SK-N-SH (cell line): ENCODE measurements around the gene ABCC5. TPM values are rescaled to one million over a fixed set of nuclear protein-coding genes. Genes with fewer than 3 reads are reported as not detected.

ENCODE experiments used
- CTCF ChIA-PET: fragments of 300-600, 350-600 bp; formaldehyde crosslinking; extraction: SDS; loops from one replicate; lab custom pipeline; 2021; lab: Yijun Ruan, JAX
- POLR2A ChIA-PET: fragments of 350-600 bp; sonication (Branson Sonifier 250); formaldehyde crosslinking; extraction: SDS; loops from one replicate; lab custom pipeline; 2020; ENCODE audit warnings: antibody characterized with exemption, inconsistent platforms; lab: Yijun Ruan, JAX
- DNase-seq: peaks from one replicate; pipeline ENCODE4 v3.0.0; 2012
- H2AFZ ChIP-seq: fragments of 200-600 bp; sonication (generic); 2 replicates; pipeline ENCODE4 v1.8.1; 2016; ENCODE audit warnings: antibody characterized with exemption, mild to moderate bottlenecking, low read depth
- H3F3A ChIP-seq: fragments of 200-600 bp; sonication (generic); replicated peaks from 2 replicates; pipeline ENCODE3; 2016; ENCODE audit warnings: antibody characterized with exemption, mild to moderate bottlenecking; ENCODE audit not compliant: insufficient read depth
- H3K27ac ChIP-seq, 2 experiments: fragments of 200-500 bp in 1 of 2; fragments of 200-600 bp in 1 of 2; sonication (Bioruptor generic) in 1 of 2; sonication (generic), shearing (Covaris generic) in 1 of 2; 2 replicates each; pipeline versions ENCODE4 v1.5.1 to v1.6.1; 2014 to 2016; ENCODE audit warnings: low read depth in 2 of 2, inconsistent platforms in 1 of 2, low read length in 1 of 2, mild to moderate bottlenecking in 1 of 2, mixed read lengths in 1 of 2
- H3K27me3 ChIP-seq: fragments of 200-600 bp; sonication (generic), shearing (Covaris generic); 2 replicates; pipeline ENCODE4 v1.6.1; 2016; ENCODE audit warnings: mixed run types; ENCODE audit not compliant: insufficient read depth
- H3K36me3 ChIP-seq, 2 experiments: fragments of 200-500 bp in 1 of 2; fragments of 200-600 bp in 1 of 2; sonication (Bioruptor generic) in 1 of 2; sonication (generic) in 1 of 2; replicated peaks in 1 of 2; 2 replicates each; pipeline versions ENCODE3 to v1.5.1; 2014 to 2016; ENCODE audit warnings: low read length in 1 of 2, mild to moderate bottlenecking in 1 of 2; ENCODE audit not compliant: insufficient read depth in 2 of 2, control insufficient read depth in 1 of 2
- H3K4me1 ChIP-seq, 2 experiments: fragments of 200-500 bp in 1 of 2; fragments of 200-600 bp in 1 of 2; sonication (Bioruptor generic) in 1 of 2; sonication (generic), shearing (Covaris generic) in 1 of 2; 2 replicates each; pipeline versions ENCODE4 v1.5.1 to v1.6.1; 2014 to 2016; ENCODE audit warnings: low read depth in 1 of 2, low read length in 1 of 2, mixed run types in 1 of 2; ENCODE audit not compliant: insufficient read depth in 2 of 2, control insufficient read depth in 1 of 2
- H3K4me2 ChIP-seq: fragments of 200-600 bp; sonication (generic), shearing (Covaris generic); 2 replicates; pipeline ENCODE4 v1.6.1; 2017; ENCODE audit warnings: mixed run types
- H3K4me3 ChIP-seq, 2 experiments: fragments of 200-500 bp in 1 of 2; fragments of 200-600 bp in 1 of 2; sonication (Bioruptor generic) in 1 of 2; sonication (generic), shearing (Covaris generic) in 1 of 2; 2 replicates each; pipeline versions ENCODE4 v1.5.1 to v1.8.1; 2014 to 2016; ENCODE audit warnings: low read depth in 2 of 2, inconsistent platforms in 1 of 2, low read length in 1 of 2, mild to moderate bottlenecking in 1 of 2, mixed read lengths in 1 of 2, moderate library complexity in 1 of 2
- H3K79me2 ChIP-seq: fragments of 200-600 bp; sonication (generic); 2 replicates; pipeline ENCODE4 v1.8.1; 2017; ENCODE audit warnings: mild to moderate bottlenecking; ENCODE audit not compliant: insufficient read depth
- H3K9ac ChIP-seq: fragments of 200-600 bp; sonication (generic); 2 replicates; pipeline ENCODE4 v1.6.1; 2017; ENCODE audit warnings: mixed run types
- H3K9me2 ChIP-seq: fragments of 200-600 bp; sonication (generic); 2 replicates; pipeline ENCODE4 v1.6.1; 2017; ENCODE audit warnings: mixed run types
- H3K9me3 ChIP-seq: fragments of 200-600 bp; sonication (generic); 2 replicates; pipeline ENCODE4 v1.6.1; 2017; ENCODE audit warnings: mixed run types, mild to moderate bottlenecking, moderate library complexity
- H4K20me1 ChIP-seq: fragments of 200-600 bp; sonication (generic); 2 replicates; pipeline ENCODE4 v1.6.1; 2017; ENCODE audit warnings: mild to moderate bottlenecking, mixed run types; ENCODE audit not compliant: insufficient read depth
- CHD2 ChIP-seq: fragments of 150-350 bp; IDR thresholded peaks from 2 replicates; pipeline ENCODE4 v1.6.1; 2018; ENCODE audit warnings: low read length; ENCODE audit not compliant: partially characterized antibody
- CTCF ChIP-seq: fragments of 200-600 bp; sonication (generic); IDR thresholded peaks from 2 replicates; pipeline ENCODE4 v1.6.1; 2017; ENCODE audit warnings: antibody characterized with exemption, mild to moderate bottlenecking, moderate library complexity
- EZH2phosphoT487 ChIP-seq: fragments of 200-600 bp; sonication (generic); IDR thresholded peaks from 2 replicates; pipeline ENCODE4 v1.6.1; 2017; ENCODE audit warnings: low read depth, mixed run types, mild to moderate bottlenecking, antibody characterized with exemption, moderate library complexity, borderline replicate concordance
- FOSL2 ChIP-seq: IDR thresholded peaks from 2 replicates; pipeline ENCODE4 v1.4.0; 2012; ENCODE audit warnings: low read depth, mild to moderate bottlenecking, moderate library complexity, borderline replicate concordance
- FOXJ3 ChIP-seq: sonication (generic); formaldehyde crosslinking; IDR thresholded peaks from 2 replicates; pipeline ENCODE4 v1.5.1; 2020; ENCODE audit warnings: mild to moderate bottlenecking, missing genetic modification reagents
- GATA2 ChIP-seq: sonication (generic); formaldehyde crosslinking; IDR thresholded peaks from 2 replicates; pipeline ENCODE4 v1.5.0; 2020; ENCODE audit warnings: mild to moderate bottlenecking, missing genetic modification reagents
- IRF3 ChIP-seq: fragments of 150-350 bp; IDR thresholded peaks from 2 replicates; pipeline ENCODE4 v1.6.1; 2016; ENCODE audit warnings: mild to moderate bottlenecking, low read depth, low read length
- JUND ChIP-seq: IDR thresholded peaks from 2 replicates; pipeline ENCODE4 v1.4.0; 2012
- MAX ChIP-seq: IDR thresholded peaks from 2 replicates; pipeline ENCODE4 v1.4.0; 2012; ENCODE audit warnings: low read depth
- NFIC ChIP-seq: IDR thresholded peaks from 2 replicates; pipeline ENCODE4 v1.4.0; 2012; ENCODE audit warnings: borderline replicate concordance
- PBX3 ChIP-seq: IDR thresholded peaks from 2 replicates; pipeline ENCODE4; 2012
- POLR2AphosphoS5 ChIP-seq: IDR thresholded peaks from 2 replicates; pipeline ENCODE4 v1.6.1; 2012; ENCODE audit warnings: low read depth, low read length
- RAD21 ChIP-seq: IDR thresholded peaks from 2 replicates; pipeline ENCODE4 v1.6.1; 2012; ENCODE audit warnings: mild to moderate bottlenecking, low read length
- RCOR1 ChIP-seq: fragments of 150-350 bp; IDR thresholded peaks from 2 replicates; pipeline ENCODE4 v1.6.1; 2017; ENCODE audit warnings: antibody characterized with exemption, low read length
- REST ChIP-seq: IDR thresholded peaks from 2 replicates; pipeline ENCODE4 v1.6.1; 2012; ENCODE audit warnings: mild to moderate bottlenecking, low read depth, low read length, moderate library complexity
- SIN3A ChIP-seq: IDR thresholded peaks from 2 replicates; pipeline ENCODE4 v1.6.1; 2012; ENCODE audit warnings: low read depth, mild to moderate bottlenecking, low read length, moderate library complexity, borderline replicate concordance
- SMC3 ChIP-seq: IDR thresholded peaks from 2 replicates; pipeline ENCODE4 v1.6.1; 2012; ENCODE audit warnings: low read depth, low read length, improper control_type of control experiment
- TAF1 ChIP-seq: IDR thresholded peaks from 2 replicates; pipeline ENCODE4 v1.6.1; 2012; ENCODE audit warnings: low read depth, mild to moderate bottlenecking, low read length, moderate library complexity, borderline replicate concordance
- TCF12 ChIP-seq: IDR thresholded peaks from 2 replicates; pipeline ENCODE4 v1.4.0; 2012
- TEAD4 ChIP-seq: IDR thresholded peaks from 2 replicates; pipeline ENCODE4 v1.4.0; 2012; ENCODE audit warnings: mild to moderate bottlenecking, borderline replicate concordance; ENCODE audit not compliant: insufficient read depth
- YY1 ChIP-seq: IDR thresholded peaks from 2 replicates; pipeline ENCODE4 v1.4.0; 2012; ENCODE audit warnings: low read depth, mild to moderate bottlenecking
- ZBTB33 ChIP-seq: IDR thresholded peaks from 2 replicates; pipeline ENCODE4 v1.4.0; 2012; ENCODE audit warnings: low read depth, borderline replicate concordance
- WGBS: methylation state at CpG from one replicate; pipeline ENCODE4 v1.1.6; 2017; ENCODE audit warnings: low lambda C conversion rate; 5-methylcytosine and 5-hydroxymethylcytosine counted together
- polyA plus RNA-seq, 3 experiments: library from polyadenylated mRNA; depleted of rRNA; stranded (reverse); fragments of >200 nt; gene quantifications; 2 replicates each; pipeline ENCODE4 v1.2.3, GENCODE V29; 2012

Gene ABCC5
- polyA plus RNA-seq, 1 of the 3 experiments (the other 2 are of a cell fraction): 25.9 TPM

GRCh38 chr3:184016811-184017671 is 643 bp downstream of the ABCC5 start:
- Histone ChIP-seq H3K27ac (peak overlapping the region; percentile 45 to 94; a peak in 3 of 4 replicates), H4K20me1 (no peaks in the 10 kb centered on the region), H3K9me2 (no peaks in the 10 kb centered on the region), H3K4me2 (peak overlapping the region; percentile 93), H3K4me3 (peak overlapping the region; percentile 99 to 100), H3K9me3 (no peaks in the 10 kb centered on the region), H3K36me3 (peaks cover 13% of the 10 kb centered on the region in 2 experiments), H2AFZ (peak overlapping the region; percentile 100), H3K79me2 (peaks cover 26% of the 10 kb centered on the region), H3K4me1 (peaks cover 11 to 22% of the 10 kb centered on the region in 2 experiments; a peak in 3 of 4 replicates), H3K9ac (peak overlapping the region; percentile 77), H3K27me3 (no peaks in the 10 kb centered on the region), H3F3A (no peaks in the 10 kb centered on the region)
- 20% methylated on average over 30 of the region's 57 CpGs for WGBS
- DNase-seq: peak; percentile 92
- CTCF ChIA-PET: interaction anchor here (0.7 to 5.3 kb wide), 17 partner anchors 15 to 291 kb away, joined by 3 to 55 read pairs (median 3); partner anchors contain the start of genes EEF1AKMT4, EIF2B5 and PARL
- POLR2A ChIA-PET: no interaction called here
- no peak for TF ChIP-seq TAF1
- no peak for TF ChIP-seq FOSL2
- TF ChIP-seq NFIC: no peak
- TF ChIP-seq REST: no peak
- no peak for TF ChIP-seq RCOR1
- 0 out of 2 replicates have a peak, but pooled peaks have one; percentile 11 for TF ChIP-seq SIN3A
- TF ChIP-seq YY1: no peak
- TF ChIP-seq CHD2: no peak
- TF ChIP-seq POLR2AphosphoS5: no peak
- TF ChIP-seq FOXJ3 (CRISPR knock-in tag): no peak
- TF ChIP-seq RAD21: peak; percentile 61
- peak; percentile 92 for TF ChIP-seq CTCF
- TF ChIP-seq TEAD4: no peak
- TF ChIP-seq JUND: no peak
- TF ChIP-seq SMC3: peak; percentile 79
- TF ChIP-seq GATA2 (CRISPR knock-in tag): no peak
- TF ChIP-seq IRF3: no peak
- TF ChIP-seq EZH2phosphoT487: no peak
- TF ChIP-seq PBX3: no peak
- TF ChIP-seq TCF12: no peak
- peak; percentile 15; the same call in 1 of the 2 replicates for TF ChIP-seq MAX
- no peak for TF ChIP-seq ZBTB33
